Measurements from ENCODE around the gene HSD17B2. TPM values are rescaled to one million over a fixed set of nuclear protein-coding genes. Genes with fewer than 3 reads are reported as not detected.
A peak's percentile ranks its signal among the peaks of the same experiment; 100 is the strongest.

Gene HSD17B2
- total and polyA plus RNA-seq, 5 donors from 2014 or later, result 0.06 TPM; not detected in 4

DNA sequence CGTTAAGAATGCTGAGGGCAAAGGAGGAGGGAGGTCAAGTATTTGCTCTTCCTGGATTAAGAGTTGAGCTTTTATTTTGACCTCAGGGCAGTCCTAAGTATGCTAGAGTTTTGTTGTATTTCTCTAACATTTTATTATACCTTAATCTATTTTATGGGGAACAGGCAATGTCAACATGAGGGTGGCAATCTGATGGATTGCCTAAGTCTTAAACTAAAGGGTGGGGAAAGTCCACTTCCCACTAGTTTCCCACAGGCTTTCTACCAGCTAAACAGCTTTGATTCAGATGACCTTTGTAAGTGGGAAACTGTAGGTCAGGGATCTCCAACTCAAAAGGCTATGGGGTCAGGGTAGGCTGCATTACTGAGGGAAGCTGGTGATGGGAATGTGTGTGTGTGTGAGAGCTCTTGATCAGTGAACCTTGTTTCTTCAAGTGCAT, 24.9 kb downstream of the HSD17B2 start:
- H3K27me3 ChIP-seq (ENCODE audit: control insufficient read depth, insufficient read depth, low read length), result no peaks in the 10 kb centered on the region
- no peak for DNase-seq
- Mint-ChIP-seq H3K4me3 (no peak overlapping the region), H3K9me3 (peaks cover 0 to 5% (median 0%) of the 10 kb centered on the region in 7 donors), H3K36me3 (no peaks in the 10 kb centered on the region), H3K4me1 (no peaks in the 10 kb centered on the region), H3K27me3 (peaks cover 5% of the 10 kb centered on the region), H3K27ac (no peak overlapping the region)
- H3K9me3 ChIP-seq (ENCODE audit: control insufficient read depth in 2 of 2, low read length in 2 of 2), result no peaks in the 10 kb centered on the region
- H3K27ac ChIP-seq (ENCODE audit: insufficient read depth, low read length, poor library complexity, severe bottlenecking), result no peak overlapping the region
- no peaks in the 10 kb centered on the region for H3K36me3 ChIP-seq (ENCODE audit: control insufficient read depth, insufficient read depth, low read length)
- no peak for ATAC-seq (ENCODE audit: low read depth in 2 of 2)
- no peak overlapping the region for H3K4me3 ChIP-seq (ENCODE audit: low read depth, low read length)
- no peaks in the 10 kb centered on the region for H3K4me1 ChIP-seq (ENCODE audit: control insufficient read depth, insufficient read depth, low read length, poor library complexity, severe bottlenecking)

DNA sequence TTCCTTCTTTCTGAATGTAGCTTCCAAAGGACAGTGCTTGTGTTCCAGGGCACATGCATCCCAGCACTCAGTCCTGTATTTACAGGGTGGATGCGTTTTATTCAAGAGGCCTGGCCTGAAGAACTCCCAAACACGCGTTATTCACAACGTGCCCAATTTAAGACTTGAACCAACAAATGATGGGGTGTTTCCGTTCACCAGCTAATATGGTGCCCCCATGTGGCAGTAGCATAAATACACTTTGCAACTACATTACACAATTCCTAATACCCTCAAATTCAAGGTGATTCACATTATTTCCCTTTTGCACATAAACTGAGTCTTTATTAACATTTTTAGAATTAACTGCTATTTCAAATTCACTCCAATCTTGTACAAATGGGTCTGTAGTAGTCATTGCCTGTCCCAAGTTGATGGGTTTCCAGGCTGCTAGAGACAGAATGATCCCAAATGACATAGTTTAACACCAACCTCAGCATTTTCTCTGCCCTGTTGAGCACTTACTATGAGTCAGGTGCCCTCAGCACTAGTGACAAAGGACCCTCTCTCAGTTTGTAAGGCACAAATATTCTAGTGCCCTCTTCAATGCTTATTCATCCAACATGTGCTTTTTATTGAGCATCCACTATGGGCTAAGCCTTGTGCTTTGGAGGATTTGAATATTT, 26.9 kb downstream of the HSD17B2 start:
- H3K27ac ChIP-seq (ENCODE audit: insufficient read depth, low read length, poor library complexity, severe bottlenecking), result no peak overlapping the region
- no peak overlapping the region for H3K4me3 ChIP-seq (ENCODE audit: low read depth, low read length)
- no peaks in the 10 kb centered on the region for H3K36me3 ChIP-seq (ENCODE audit: control insufficient read depth, insufficient read depth, low read length)
- no peaks in the 10 kb centered on the region for H3K4me1 ChIP-seq (ENCODE audit: control insufficient read depth, insufficient read depth, low read length, poor library complexity, severe bottlenecking)
- DNase-seq, result peak in 1 of 3 donors; percentile 39
- Mint-ChIP-seq H3K4me1 (no peaks in the 10 kb centered on the region), H3K36me3 (no peaks in the 10 kb centered on the region), H3K27ac (no peak overlapping the region), H3K27me3 (peaks cover 5% of the 10 kb centered on the region), H3K9me3 (peaks cover 0 to 4% (median 0%) of the 10 kb centered on the region in 7 donors), H3K4me3 (peak overlapping the region in 1 of 4 donors; percentile 61)
- ATAC-seq (ENCODE audit: low read depth in 2 of 2), result no peak
- no peaks in the 10 kb centered on the region for H3K9me3 ChIP-seq (ENCODE audit: control insufficient read depth in 2 of 2, low read length in 2 of 2)
- H3K27me3 ChIP-seq (ENCODE audit: control insufficient read depth, insufficient read depth, low read length), result no peaks in the 10 kb centered on the region

DNA sequence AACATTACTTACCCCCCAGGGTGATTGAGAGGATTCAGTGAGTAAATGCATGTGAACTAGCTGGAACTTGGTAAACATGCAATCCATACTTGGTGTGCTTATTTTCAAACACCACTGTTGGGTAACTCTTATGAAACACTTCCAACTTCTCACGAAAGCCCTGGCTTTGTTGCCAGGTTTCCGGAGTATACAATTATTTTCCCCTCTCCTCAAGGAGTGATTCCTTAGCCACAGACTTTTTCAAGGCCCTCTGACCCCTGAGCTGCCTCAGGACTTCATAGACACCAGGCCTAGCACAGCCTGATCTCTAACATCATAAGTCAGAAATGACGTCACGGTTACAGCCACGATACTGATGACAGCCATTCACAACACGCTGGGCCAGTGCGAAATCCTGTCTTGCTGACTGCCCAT, 27.6 kb downstream of the HSD17B2 start:
- H3K36me3 Mint-ChIP-seq, result no peaks in the 10 kb centered on the region
- H3K9me3 Mint-ChIP-seq, result peaks cover 0 to 4% (median 0%) of the 10 kb centered on the region in 7 donors
- ATAC-seq (ENCODE audit: low read depth in 2 of 2), result no peak
- DNase-seq, result no peak
- H3K27me3 Mint-ChIP-seq, result peaks cover 5% of the 10 kb centered on the region
- H3K9me3 ChIP-seq (ENCODE audit: control insufficient read depth in 2 of 2, low read length in 2 of 2), result no peaks in the 10 kb centered on the region
- H3K4me3 ChIP-seq (ENCODE audit: low read depth, low read length), result no peak overlapping the region
- peaks cover 2% of the 10 kb centered on the region for H3K27me3 ChIP-seq (ENCODE audit: control insufficient read depth, insufficient read depth, low read length)
- peak overlapping the region in 1 of 3 donors; percentile 29 for H3K27ac Mint-ChIP-seq
- H3K4me1 ChIP-seq (ENCODE audit: control insufficient read depth, insufficient read depth, low read length, poor library complexity, severe bottlenecking), result no peaks in the 10 kb centered on the region
- peak overlapping the region in 1 of 4 donors; percentile 61 for H3K4me3 Mint-ChIP-seq
- no peaks in the 10 kb centered on the region for H3K36me3 ChIP-seq (ENCODE audit: control insufficient read depth, insufficient read depth, low read length)
- H3K4me1 Mint-ChIP-seq, result no peaks in the 10 kb centered on the region
- no peak overlapping the region for H3K27ac ChIP-seq (ENCODE audit: insufficient read depth, low read length, poor library complexity, severe bottlenecking)

DNA sequence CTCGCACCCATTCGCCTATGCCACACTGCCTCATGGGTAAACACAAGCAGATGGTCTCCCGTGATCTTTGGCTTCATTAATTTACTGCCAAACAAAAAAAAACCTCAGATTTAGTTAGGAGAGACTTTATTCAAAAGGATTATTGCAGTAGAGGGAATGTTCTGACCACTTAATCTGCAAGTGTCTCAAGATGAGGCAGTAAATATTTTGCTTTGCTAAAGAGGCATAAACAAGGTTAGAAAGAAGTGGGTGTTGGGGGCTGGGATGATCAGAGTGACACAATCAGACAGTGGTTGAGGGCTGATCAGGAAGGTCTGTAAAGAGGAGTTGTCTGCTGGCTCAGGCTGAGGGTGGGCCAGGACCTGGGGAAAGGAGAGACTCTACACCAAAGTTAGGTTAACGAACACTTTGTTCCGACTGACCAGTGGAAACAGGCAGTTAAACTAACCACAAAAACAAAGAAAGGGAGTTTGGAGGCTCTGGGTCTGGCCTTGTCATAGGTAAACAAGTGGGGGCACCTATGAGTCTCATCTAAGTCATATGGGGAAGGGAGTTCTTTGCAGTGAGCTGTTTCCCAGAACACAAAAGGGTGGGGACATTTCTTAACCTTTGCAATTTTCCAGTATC, 28.5 kb downstream of the HSD17B2 start:
- no peaks in the 10 kb centered on the region for H3K36me3 ChIP-seq (ENCODE audit: control insufficient read depth, insufficient read depth, low read length)
- H3K27me3 ChIP-seq (ENCODE audit: control insufficient read depth, insufficient read depth, low read length), result peaks cover 2% of the 10 kb centered on the region
- Mint-ChIP-seq H3K27ac (no peak overlapping the region), H3K4me1 (no peaks in the 10 kb centered on the region), H3K36me3 (no peaks in the 10 kb centered on the region), H3K9me3 (peaks cover 0 to 4% (median 0%) of the 10 kb centered on the region in 7 donors), H3K27me3 (peaks cover 5% of the 10 kb centered on the region), H3K4me3 (no peak overlapping the region)
- no peak overlapping the region for H3K4me3 ChIP-seq (ENCODE audit: low read depth, low read length)
- no peaks in the 10 kb centered on the region for H3K9me3 ChIP-seq (ENCODE audit: control insufficient read depth in 2 of 2, low read length in 2 of 2)
- ATAC-seq (ENCODE audit: low read depth in 2 of 2) (no peak), DNase-seq (no peak)
- H3K4me1 ChIP-seq (ENCODE audit: control insufficient read depth, insufficient read depth, low read length, poor library complexity, severe bottlenecking), result no peaks in the 10 kb centered on the region
- H3K27ac ChIP-seq (ENCODE audit: insufficient read depth, low read length, poor library complexity, severe bottlenecking), result no peak overlapping the region

DNA sequence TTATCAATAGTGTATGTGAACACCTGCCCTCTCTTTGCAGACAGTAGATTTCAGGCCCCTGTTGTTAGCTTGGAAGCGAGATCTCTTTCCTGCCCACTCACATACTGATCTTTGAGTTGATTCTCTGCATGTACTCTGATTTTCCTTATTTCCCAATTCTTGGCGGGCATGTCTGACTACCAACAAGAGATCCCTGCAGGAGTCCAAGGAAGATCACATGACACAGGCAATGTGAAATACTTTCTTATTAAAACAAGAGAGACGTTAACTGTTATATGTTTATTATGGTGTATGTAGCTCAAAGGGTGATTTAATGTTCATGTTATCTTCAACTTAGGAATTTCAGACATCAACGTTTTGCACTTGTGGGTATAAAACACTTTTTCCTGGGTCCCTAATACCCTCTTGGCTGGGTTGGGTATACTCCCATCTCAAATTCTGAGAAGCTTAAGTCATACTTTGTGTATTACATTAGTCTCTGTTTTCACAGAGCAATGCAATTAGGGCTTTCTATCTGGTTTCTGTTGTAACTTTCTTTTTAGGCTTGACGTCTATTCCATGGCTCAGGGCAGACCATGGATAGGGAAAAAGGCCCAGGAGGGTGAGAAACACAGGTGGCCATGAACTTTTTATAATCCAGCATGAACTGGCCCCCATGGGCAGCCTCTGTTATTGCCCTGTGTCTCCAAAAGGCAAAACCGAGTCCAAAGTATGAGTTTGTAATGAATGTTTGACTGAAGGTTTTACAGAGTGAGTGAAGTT, 32.2 kb downstream of the HSD17B2 start:
- no peak overlapping the region for H3K4me3 Mint-ChIP-seq
- peaks cover 0 to 6% (median 2%) of the 10 kb centered on the region in 7 donors for H3K9me3 Mint-ChIP-seq
- H3K27me3 ChIP-seq (ENCODE audit: control insufficient read depth, insufficient read depth, low read length), result peaks cover 2% of the 10 kb centered on the region

DNA sequence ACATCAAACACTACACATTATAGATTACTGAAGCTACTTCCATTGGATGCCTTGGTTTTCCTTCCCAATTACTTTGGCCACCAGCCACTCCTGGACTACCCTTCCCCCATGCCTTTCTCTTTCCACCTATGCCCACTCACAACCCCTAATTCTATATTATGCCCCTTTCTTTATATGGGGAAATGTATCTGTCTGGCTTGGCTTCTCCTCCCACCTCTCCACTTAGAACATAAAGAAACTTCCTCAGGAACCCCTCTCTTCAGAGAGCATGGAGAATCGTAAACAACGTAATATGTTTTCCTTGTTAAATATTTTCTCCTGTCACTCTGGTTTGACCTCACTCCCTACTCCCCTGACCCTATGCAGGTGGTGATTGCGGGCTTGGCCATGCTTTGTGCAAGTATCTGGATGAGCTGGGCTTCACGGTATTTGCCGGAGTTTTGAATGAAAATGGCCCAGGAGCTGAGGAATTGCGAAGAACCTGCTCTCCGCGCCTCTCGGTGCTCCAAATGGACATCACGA, 32.8 kb downstream of the HSD17B2 start:
- Histone ChIP-seq H3K4me1 (ENCODE audit: control insufficient read depth, insufficient read depth, low read length, poor library complexity, severe bottlenecking) (no peaks in the 10 kb centered on the region), H3K4me3 (ENCODE audit: low read depth, low read length) (no peak overlapping the region), H3K27me3 (ENCODE audit: control insufficient read depth, insufficient read depth, low read length) (peaks cover 2% of the 10 kb centered on the region), H3K36me3 (ENCODE audit: control insufficient read depth, insufficient read depth, low read length) (no peaks in the 10 kb centered on the region), H3K9me3 (ENCODE audit: control insufficient read depth in 2 of 2, low read length in 2 of 2) (no peaks in the 10 kb centered on the region), H3K27ac (ENCODE audit: insufficient read depth, low read length, poor library complexity, severe bottlenecking) (no peak overlapping the region)
- ATAC-seq (ENCODE audit: low read depth in 2 of 2) (no peak), DNase-seq (no peak)
- Mint-ChIP-seq H3K4me3 (no peak overlapping the region), H3K27me3 (peaks cover 4% of the 10 kb centered on the region), H3K9me3 (peaks cover 0 to 6% (median 0%) of the 10 kb centered on the region in 7 donors), H3K36me3 (no peaks in the 10 kb centered on the region), H3K27ac (no peak overlapping the region), H3K4me1 (no peaks in the 10 kb centered on the region)

More for the DNA sequence above, 32.2 kb downstream of the HSD17B2 start:
- Mint-ChIP-seq H3K36me3 (no peaks in the 10 kb centered on the region), H3K4me1 (no peaks in the 10 kb centered on the region), H3K27ac (no peak overlapping the region), H3K27me3 (peaks cover 4% of the 10 kb centered on the region)
- H3K4me3 ChIP-seq (ENCODE audit: low read depth, low read length), result no peak overlapping the region
- H3K27ac ChIP-seq (ENCODE audit: insufficient read depth, low read length, poor library complexity, severe bottlenecking), result no peak overlapping the region
- ATAC-seq (ENCODE audit: low read depth in 2 of 2), result no peak
- no peak for DNase-seq
- no peaks in the 10 kb centered on the region for H3K4me1 ChIP-seq (ENCODE audit: control insufficient read depth, insufficient read depth, low read length, poor library complexity, severe bottlenecking)
- no peaks in the 10 kb centered on the region for H3K9me3 ChIP-seq (ENCODE audit: control insufficient read depth in 2 of 2, low read length in 2 of 2)
- no peaks in the 10 kb centered on the region for H3K36me3 ChIP-seq (ENCODE audit: control insufficient read depth, insufficient read depth, low read length)

DNA sequence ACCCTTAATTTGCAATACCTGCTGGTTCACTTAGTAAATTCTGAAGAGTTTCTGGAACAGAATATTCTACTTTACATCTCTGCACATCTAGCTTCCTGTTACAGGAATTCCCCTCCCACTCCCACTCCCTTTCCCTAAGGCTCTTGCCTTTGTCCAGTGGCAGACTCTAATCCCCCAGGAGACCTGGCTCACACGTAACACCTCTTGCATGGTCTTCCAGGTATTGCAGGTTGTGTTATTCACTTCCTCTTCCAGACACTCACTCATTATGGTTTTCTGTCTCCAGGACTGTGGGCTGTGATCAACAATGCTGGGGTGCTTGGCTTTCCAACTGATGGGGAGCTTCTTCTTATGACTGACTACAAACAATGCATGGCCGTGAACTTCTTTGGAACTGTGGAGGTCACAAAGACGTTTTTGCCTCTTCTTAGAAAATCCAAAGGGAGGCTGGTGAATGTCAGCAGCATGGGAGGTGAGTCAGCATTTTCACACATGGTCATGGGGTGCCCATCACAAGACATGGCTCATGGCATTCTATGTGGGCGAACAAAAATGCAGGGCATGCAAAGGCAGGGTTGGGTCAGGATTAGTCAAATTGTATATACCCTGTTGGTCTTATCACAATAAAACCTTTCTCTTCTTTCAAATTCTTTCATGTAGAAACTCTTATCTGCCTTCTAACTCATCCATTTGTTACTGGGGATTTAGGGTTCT, 35.8 kb downstream of the HSD17B2 start:
- no peaks in the 10 kb centered on the region for H3K36me3 Mint-ChIP-seq
- H3K27ac Mint-ChIP-seq, result no peak overlapping the region
- H3K4me3 Mint-ChIP-seq, result no peak overlapping the region
- no peaks in the 10 kb centered on the region for H3K4me1 Mint-ChIP-seq
- no peaks in the 10 kb centered on the region for H3K9me3 ChIP-seq (ENCODE audit: control insufficient read depth in 2 of 2, low read length in 2 of 2)
- no peak for ATAC-seq (ENCODE audit: low read depth in 2 of 2)
- peaks cover 0 to 3% (median 0%) of the 10 kb centered on the region in 7 donors for H3K9me3 Mint-ChIP-seq
- no peaks in the 10 kb centered on the region for H3K4me1 ChIP-seq (ENCODE audit: control insufficient read depth, insufficient read depth, low read length, poor library complexity, severe bottlenecking)
- H3K27ac ChIP-seq (ENCODE audit: insufficient read depth, low read length, poor library complexity, severe bottlenecking), result no peak overlapping the region
- no peaks in the 10 kb centered on the region for H3K36me3 ChIP-seq (ENCODE audit: control insufficient read depth, insufficient read depth, low read length)
- peaks cover 13% of the 10 kb centered on the region for H3K27me3 Mint-ChIP-seq
- H3K4me3 ChIP-seq (ENCODE audit: low read depth, low read length), result no peak overlapping the region
- DNase-seq, result no peak
- peaks cover 2% of the 10 kb centered on the region for H3K27me3 ChIP-seq (ENCODE audit: control insufficient read depth, insufficient read depth, low read length)

All from CD4-positive, CD25-positive, alpha-beta regulatory T cell (primary cell).